ENCODE data around the gene TCL1A.
"Not testable (repeated sequence)": the region's sequence is repeated elsewhere in the genome, so short reads cannot be mapped to it uniquely, and the experiment has no call there.

Gene TCL1A

DNA sequence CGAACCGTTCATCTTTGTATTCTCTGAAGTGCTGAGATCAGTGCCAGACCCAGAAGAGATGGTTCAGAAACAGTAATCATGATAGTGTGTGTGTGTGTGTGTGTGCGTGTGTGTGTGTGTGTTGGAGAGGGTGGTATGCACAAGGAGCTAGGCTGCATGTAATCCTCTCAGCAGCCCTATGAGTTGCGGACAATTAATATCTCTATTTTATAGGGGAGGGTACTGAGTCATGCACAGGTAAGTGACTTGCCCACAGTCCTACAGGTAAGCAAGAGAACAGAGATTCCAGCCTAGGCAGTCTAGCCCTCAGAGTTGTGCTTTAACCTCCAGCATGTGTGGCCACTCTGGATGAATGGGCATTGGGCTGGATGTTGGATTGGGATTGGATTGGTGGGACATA, 27.9 kb upstream of the TCL1A start:
- TF ChIP-seq, protein P1, sequence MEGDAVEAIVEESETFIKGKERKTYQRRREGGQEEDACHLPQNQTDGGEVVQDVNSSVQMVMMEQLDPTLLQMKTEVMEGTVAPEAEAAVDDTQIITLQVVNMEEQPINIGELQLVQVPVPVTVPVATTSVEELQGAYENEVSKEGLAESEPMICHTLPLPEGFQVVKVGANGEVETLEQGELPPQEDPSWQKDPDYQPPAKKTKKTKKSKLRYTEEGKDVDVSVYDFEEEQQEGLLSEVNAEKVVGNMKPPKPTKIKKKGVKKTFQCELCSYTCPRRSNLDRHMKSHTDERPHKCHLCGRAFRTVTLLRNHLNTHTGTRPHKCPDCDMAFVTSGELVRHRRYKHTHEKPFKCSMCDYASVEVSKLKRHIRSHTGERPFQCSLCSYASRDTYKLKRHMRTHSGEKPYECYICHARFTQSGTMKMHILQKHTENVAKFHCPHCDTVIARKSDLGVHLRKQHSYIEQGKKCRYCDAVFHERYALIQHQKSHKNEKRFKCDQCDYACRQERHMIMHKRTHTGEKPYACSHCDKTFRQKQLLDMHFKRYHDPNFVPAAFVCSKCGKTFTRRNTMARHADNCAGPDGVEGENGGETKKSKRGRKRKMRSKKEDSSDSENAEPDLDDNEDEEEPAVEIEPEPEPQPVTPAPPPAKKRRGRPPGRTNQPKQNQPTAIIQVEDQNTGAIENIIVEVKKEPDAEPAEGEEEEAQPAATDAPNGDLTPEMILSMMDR (IDR thresholded peaks at IDR 0.05; ENCODE audit: extremely low read depth, missing control alignments), result no peak
- no peak for DNase-seq (ENCODE audit: low spot score)

DNA sequence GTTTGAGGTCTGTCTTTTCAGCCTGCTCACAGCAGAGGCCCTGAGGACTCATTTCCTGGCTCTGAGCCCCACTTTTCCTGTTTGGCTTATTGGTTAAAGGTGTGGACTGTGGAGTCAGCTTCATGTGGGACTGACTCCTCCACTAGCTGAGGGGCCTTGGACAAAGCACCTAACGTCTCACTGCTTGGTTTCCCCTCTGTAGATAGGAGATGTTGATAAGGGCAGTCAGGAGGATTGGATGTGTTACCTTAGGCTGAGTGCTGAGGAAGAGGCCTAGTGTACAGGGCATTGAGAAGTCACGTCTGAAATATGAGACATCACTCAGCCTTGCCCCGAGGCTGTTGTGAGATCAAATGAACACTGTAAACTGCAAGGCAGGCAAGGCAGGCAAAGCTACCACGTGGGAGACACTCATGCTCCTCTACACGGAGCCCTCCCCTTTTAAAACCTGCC, 27.1 kb upstream of the TCL1A start:
- TF ChIP-seq, protein P1 (IDR thresholded peaks at IDR 0.05; ENCODE audit: extremely low read depth, missing control alignments), result no peak
- no peak for DNase-seq (ENCODE audit: low spot score)

DNA sequence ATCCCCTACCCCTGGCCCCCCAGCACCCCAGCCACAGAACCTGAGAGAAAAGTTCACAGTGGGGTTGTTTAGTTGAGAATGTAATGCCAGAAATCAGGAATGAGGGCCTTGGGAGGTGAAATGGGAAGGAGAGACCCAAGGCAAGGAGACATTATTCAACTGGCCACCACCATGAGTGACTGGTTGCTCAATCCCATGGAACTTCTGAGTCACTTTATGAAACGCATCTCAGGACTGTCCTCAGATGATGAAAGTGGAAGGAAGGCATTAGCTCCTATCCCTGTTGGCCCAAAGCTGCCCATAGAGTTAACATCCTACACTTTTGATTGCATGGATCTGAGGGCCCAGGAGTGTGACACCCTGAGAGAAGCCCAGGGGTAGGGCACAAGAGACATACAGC, 25.4 kb upstream of the TCL1A start:
- DNase-seq (ENCODE audit: low spot score), result no peak
- TF ChIP-seq, protein P1 (IDR thresholded peaks at IDR 0.05; ENCODE audit: extremely low read depth, missing control alignments), result no peak

DNA sequence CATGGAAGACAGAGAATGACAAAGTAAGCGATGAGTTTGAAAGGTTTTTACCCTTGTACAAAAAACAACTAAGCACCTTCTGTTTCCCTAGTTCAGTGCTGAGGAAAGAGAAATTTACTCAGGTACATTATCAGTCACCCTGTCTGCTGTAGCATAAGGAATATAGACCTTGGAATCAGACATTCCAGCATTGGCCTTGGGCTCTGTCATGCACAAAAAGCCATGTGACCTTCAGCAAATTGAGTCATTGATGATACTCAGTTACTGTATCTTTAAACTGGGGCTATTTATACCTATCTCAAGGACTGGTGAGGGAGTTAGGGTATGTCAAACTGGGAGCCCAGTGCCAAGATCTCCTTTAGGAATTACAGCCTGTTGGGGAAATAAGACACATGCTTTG, 19.3 kb upstream of the TCL1A start:
- no peak for DNase-seq (ENCODE audit: low spot score)
- TF ChIP-seq, protein P1 (IDR thresholded peaks at IDR 0.05; ENCODE audit: extremely low read depth, missing control alignments), result no peak

DNA sequence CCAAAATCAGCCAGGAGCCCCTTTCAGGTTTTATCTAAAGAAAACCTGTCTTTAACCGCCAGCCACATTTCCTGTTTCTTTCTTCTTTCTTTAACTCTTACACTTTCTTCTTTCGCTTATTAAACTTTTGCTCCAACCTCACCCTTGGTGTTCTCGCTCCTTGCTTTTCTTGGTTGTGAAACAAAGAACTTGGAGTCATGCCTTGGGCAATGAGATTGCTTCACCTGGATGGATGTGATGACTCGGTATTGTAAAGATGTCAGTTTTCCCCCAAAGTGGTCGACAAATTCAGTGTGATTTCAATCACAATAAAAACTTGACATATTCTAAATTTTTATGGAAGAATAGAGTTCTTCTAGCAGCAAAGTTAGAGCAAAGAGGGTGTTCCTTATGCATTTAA, 16.2 kb upstream of the TCL1A start:
- no peak for DNase-seq (ENCODE audit: low spot score)
- TF ChIP-seq, protein P1 (IDR thresholded peaks at IDR 0.05; ENCODE audit: extremely low read depth, missing control alignments), result no peak

DNA sequence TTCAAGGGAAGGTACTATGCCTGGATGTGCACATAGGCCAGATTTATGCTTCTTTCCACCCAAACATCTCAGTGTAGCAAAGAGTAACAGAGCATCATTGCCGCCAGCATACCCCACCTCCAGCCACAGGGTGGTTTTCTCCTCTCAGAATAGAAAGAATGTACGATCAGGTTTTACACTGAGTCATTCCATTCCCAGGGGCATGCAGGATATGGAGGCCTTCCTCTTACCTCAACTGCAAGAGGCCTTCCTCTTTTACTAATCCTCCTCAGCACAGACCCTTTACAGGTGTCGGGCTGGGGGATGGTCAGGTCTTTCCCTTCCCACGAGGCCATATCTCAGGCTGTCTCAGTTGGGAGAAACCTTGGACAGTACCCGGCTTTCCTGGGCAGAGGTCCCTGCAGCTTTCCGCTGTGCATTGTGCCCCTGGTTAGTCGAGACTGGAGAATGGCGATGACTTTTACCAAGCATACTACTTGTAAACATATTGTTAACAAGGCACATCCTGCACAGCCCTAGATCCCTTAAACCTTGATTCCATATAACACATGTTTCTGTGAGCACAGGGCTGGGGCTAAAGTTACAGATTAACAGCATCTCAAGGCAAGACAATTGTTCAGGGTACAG, 15.6 kb upstream of the TCL1A start:
- DNase-seq (ENCODE audit: low spot score), result not testable (repeated sequence)

DNA sequence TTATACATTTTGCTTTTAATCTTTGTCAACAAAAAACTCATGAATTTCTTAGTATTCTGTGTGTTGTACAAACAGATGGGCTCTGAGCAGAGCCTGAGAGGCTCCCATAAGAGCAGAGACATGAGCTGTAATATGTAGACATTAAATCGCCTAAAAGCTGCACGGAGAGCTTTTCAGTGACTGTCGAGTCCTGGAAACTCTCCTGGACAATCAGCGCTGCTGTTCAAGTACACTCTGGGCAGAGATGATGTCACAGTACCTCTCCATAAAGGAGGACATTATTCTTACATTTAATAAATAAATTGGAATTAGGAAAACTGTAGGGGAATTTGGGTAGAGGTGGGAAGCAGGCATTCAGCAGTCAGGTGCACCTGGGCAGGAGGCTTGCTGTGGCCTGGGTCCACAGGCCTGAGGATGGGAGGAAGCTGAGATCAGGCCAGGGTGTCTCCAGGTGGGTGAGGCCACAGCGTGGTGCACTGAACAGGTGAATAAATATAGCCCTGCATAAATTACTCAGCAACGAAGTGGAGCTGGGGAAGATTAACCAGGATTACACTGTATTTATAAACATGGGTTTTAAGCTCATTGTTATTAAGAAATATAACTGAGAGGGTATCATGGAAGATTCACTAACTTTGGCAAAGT, 13.3 kb upstream of the TCL1A start:
- DNase-seq (ENCODE audit: low spot score), result no peak
- TF ChIP-seq, protein P1 (IDR thresholded peaks at IDR 0.05; ENCODE audit: extremely low read depth, missing control alignments), result no peak

All from GM20000 (cell line).